AG04450 (cell line): Measurements from ENCODE around the gene C4orf50. TPM values are rescaled to one million over a fixed set of nuclear protein-coding genes. Genes with fewer than 3 reads are reported as not detected.

Experiments used
- CTCF ChIA-PET: fragments of 300-600, 350-600 bp; formaldehyde crosslinking; extraction: SDS; loops from one replicate; lab custom pipeline; 2022; ENCODE audit warnings: antibody characterized with exemption, inconsistent platforms; lab: Charles Lee
- POLR2A ChIA-PET: fragments of 350-600 bp; formaldehyde crosslinking; extraction: SDS; loops from one replicate; lab custom pipeline; 2021; ENCODE audit warnings: antibody characterized with exemption, inconsistent platforms; lab: Yijun Ruan, JAX
- DNase-seq: peaks from one replicate; pipeline ENCODE4 v3.0.0-alpha.2; 2011; ENCODE audit warnings: low read depth, low spot score
- H3K27ac ChIP-seq: one replicate; pipeline ENCODE4 v1.5.1; 2012; ENCODE audit warnings: low read depth, low read length, control low read depth
- H3K27me3 ChIP-seq: one replicate; pipeline ENCODE4 v1.6.0; 2012; ENCODE audit warnings: low read length; ENCODE audit not compliant: control insufficient read depth, insufficient read depth
- H3K4me3 ChIP-seq: 2 replicates; pipeline ENCODE4 v1.5.1; 2011; ENCODE audit warnings: mild to moderate bottlenecking, low read depth, low read length, control low read depth
- H3K9me3 ChIP-seq: 2 replicates; pipeline ENCODE4 v1.5.1; 2012; ENCODE audit warnings: low read length; ENCODE audit not compliant: control insufficient read depth, insufficient read depth
- polyA plus RNA-seq: library from polyadenylated mRNA; depleted of rRNA; stranded (reverse); fragments of >200 nt; gene quantifications from 2 replicates; pipeline ENCODE4 v1.2.3, GENCODE V29; 2011
- TF ChIP-seq, protein P1 (sequence below): IDR thresholded peaks from 2 replicates; pipeline ENCODE4 v1.5.1; 2011; ENCODE audit warnings: low read depth, low read length, control low read depth, inconsistent platforms

The C4orf50 gene
- polyA plus RNA-seq, 1 experiment, result not detected

DNA sequence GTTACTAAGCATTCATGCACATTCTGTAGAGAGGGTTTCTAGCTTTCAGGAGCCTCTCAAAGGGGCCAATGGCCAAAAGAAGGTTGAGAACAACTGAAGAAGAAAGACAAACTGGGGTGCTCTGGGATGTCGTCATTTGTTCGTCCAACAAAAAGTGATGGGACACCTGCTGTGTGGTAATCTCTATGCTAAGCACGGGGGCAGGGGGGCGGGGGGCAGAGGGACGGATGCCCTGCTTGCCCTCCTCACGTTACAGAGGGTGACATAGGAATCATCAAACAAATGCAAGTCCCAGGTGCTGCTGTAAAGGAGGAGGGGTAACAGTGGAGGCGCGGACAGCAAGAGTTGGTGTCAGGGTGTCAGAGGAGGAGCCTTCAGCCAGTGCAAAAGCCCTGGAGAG lies 112.5 kb downstream of the C4orf50 start:
- POLR2A ChIA-PET, result no interaction called here
- Histone ChIP-seq H3K9me3 (no peaks in the 10 kb centered on the region), H3K27me3 (peaks cover 3% of the 10 kb centered on the region), H3K4me3 (no peak overlapping the region), H3K27ac (no peak overlapping the region)
- no peak for DNase-seq
- TF ChIP-seq, protein P1, sequence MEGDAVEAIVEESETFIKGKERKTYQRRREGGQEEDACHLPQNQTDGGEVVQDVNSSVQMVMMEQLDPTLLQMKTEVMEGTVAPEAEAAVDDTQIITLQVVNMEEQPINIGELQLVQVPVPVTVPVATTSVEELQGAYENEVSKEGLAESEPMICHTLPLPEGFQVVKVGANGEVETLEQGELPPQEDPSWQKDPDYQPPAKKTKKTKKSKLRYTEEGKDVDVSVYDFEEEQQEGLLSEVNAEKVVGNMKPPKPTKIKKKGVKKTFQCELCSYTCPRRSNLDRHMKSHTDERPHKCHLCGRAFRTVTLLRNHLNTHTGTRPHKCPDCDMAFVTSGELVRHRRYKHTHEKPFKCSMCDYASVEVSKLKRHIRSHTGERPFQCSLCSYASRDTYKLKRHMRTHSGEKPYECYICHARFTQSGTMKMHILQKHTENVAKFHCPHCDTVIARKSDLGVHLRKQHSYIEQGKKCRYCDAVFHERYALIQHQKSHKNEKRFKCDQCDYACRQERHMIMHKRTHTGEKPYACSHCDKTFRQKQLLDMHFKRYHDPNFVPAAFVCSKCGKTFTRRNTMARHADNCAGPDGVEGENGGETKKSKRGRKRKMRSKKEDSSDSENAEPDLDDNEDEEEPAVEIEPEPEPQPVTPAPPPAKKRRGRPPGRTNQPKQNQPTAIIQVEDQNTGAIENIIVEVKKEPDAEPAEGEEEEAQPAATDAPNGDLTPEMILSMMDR, result no peak
- CTCF ChIA-PET, result no interaction called here

DNA sequence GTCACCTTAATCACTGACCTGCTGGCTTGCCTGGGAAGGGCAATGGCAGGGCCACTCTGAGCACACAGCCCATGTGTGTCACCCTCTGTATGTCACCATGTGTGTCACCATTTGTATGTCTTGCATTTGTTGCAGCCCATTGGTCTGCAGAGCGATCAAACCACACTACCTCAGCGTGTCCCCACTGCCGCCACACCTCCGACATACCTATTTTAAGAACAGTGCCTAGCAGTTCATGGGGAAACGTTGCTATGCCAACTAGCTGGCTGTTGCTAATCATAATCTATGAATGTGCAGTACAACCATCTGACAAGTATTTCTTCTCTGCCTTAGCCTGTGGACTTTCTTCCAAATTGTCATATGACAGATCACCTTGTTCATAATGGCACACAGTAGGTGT lies 117.4 kb downstream of the C4orf50 start:
- Histone ChIP-seq H3K27ac (no peak overlapping the region), H3K4me3 (no peak overlapping the region), H3K27me3 (peaks cover 20% of the 10 kb centered on the region), H3K9me3 (no peaks in the 10 kb centered on the region; the same call in 1 of the 2 replicates)
- ChIA-PET CTCF (no interaction called here), POLR2A (no interaction called here)
- no peak for DNase-seq
- TF ChIP-seq, protein P1, result no peak

DNA sequence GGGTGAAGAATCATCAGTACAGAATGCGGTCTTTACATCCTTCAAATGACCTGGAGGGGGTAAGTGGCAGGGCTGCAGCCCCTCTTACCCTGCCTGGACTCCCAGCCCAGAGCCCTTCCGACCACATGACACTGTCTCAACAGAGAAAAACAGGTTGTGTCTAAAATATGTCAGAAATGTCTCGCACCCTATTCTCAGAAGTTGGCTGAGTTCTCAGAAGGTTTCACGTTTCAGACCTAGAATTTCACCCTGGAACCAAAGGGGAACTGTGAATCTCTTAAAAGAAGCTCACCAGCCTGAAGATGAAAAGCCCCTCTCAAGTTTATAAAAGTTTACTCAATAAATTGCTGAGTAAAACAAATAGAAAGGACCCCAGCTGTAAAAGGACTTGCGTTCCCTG lies 118.3 kb downstream of the C4orf50 start:
- ChIA-PET CTCF (interaction anchor here (1.0 kb wide), 1 partner anchor 120 kb away, joined by 4 read pairs; no protein-coding TSS in a partner anchor), POLR2A (no interaction called here)
- TF ChIP-seq, protein P1, result no peak
- Histone ChIP-seq H3K4me3 (no peak overlapping the region), H3K9me3 (no peaks in the 10 kb centered on the region; the same call in 1 of the 2 replicates), H3K27me3 (peaks cover 17% of the 10 kb centered on the region), H3K27ac (no peak overlapping the region)
- DNase-seq, result no peak

DNA sequence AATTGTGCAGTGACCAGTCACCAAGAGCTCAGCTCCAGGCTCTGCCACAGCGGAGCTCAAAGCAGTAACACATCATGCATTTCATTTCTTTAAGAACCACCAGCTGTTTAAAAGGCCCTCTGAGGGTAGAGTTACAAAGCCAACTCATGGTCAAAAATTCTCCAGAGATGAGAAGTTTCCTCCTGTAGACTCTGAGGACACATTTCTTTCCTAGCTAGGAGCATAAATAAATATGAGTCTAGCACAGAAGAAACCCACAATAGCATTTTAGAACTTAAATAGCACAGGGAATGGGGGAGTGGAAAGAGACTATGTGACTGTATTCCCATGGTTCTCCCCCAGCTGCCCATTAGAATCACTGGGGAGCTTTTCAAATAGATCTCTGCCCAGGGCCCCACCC lies 118.8 kb downstream of the C4orf50 start:
- ChIA-PET CTCF (interaction anchor here (1.0 kb wide), 1 partner anchor 121 kb away, joined by 4 read pairs; no protein-coding TSS in a partner anchor), POLR2A (no interaction called here)
- TF ChIP-seq, protein P1, result no peak
- H3K27ac ChIP-seq, result no peak overlapping the region
- no peak overlapping the region for H3K4me3 ChIP-seq
- no peak for DNase-seq
- H3K27me3 ChIP-seq, result peaks cover 20% of the 10 kb centered on the region
- no peaks in the 10 kb centered on the region; the same call in 1 of the 2 replicates for H3K9me3 ChIP-seq

DNA sequence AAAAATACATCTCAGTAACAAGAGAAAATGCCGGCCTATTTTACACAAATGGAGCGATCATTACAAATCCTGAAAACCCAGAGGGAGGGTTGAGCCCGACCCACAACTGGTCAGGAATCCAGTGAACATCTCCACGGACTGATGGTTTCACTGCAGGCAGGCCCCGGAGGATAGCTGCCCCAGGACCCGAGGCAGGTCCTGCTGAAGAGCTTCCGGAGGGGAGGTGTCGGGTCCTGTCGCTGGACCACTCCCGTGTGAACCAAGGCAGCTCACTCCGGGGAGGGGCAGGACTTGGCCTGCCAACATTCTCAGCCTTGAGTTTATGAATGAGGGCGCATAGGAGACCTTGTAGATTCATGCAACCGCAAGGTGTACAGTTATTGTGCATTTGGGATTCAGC lies 120.6 kb downstream of the C4orf50 start:
- Histone ChIP-seq H3K9me3 (no peaks in the 10 kb centered on the region; the same call in 1 of the 2 replicates), H3K27me3 (peaks cover 31% of the 10 kb centered on the region), H3K4me3 (no peak overlapping the region), H3K27ac (no peak overlapping the region)
- CTCF ChIA-PET, result no interaction called here
- TF ChIP-seq, protein P1, result no peak
- POLR2A ChIA-PET, result no interaction called here
- DNase-seq, result no peak
